ENCODE data around the gene MAGI2.

The MAGI2 gene

DNA sequence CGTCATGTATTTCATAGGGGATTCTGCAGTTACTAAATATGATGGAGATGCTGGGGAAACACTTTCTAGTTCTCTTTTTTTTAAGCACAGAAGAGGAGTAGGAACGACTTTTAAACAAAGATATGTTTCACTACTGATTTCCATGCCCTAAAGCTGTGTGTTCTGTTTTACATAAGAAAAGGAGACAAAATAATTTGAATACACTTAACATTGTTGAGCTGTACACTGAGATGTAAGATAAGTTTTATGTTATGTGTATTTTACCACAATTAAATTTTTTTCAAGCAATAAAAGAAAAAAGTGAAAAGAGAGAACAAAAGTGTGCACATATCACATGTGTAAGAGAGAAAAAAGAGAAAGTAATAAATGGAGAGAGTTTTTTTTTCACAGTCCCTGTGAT, 1246.7 kb downstream of the MAGI2 start:
- TF ChIP-seq PPARA (CRISPR knock-in tag; IDR thresholded peaks at IDR 0.05; ENCODE audit: borderline replicate concordance), result no peak
- TF ChIP-seq SNAI2 (CRISPR knock-in tag; IDR thresholded peaks at IDR 0.05), result no peak
- TF ChIP-seq ZFP30 (CRISPR knock-in tag; IDR thresholded peaks at IDR 0.05), result no peak
- TF ChIP-seq, protein P1, sequence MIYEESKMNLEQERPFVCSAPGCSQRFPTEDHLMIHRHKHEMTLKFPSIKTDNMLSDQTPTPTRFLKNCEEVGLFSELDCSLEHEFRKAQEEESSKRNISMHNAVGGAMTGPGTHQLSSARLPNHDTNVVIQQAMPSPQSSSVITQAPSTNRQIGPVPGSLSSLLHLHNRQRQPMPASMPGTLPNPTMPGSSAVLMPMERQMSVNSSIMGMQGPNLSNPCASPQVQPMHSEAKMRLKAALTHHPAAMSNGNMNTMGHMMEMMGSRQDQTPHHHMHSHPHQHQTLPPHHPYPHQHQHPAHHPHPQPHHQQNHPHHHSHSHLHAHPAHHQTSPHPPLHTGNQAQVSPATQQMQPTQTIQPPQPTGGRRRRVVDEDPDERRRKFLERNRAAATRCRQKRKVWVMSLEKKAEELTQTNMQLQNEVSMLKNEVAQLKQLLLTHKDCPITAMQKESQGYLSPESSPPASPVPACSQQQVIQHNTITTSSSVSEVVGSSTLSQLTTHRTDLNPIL (CRISPR knock-in tag; IDR thresholded peaks at IDR 0.05; ENCODE audit: low read depth), result no peak
- no peak for TF ChIP-seq OSR1 (CRISPR knock-in tag; IDR thresholded peaks at IDR 0.05)
- TF ChIP-seq TOX (CRISPR knock-in tag; IDR thresholded peaks at IDR 0.05; ENCODE audit: borderline replicate concordance), result no peak
- no peak for TF ChIP-seq GLIS3 (CRISPR knock-in tag; IDR thresholded peaks at IDR 0.05)
- no peak for TF ChIP-seq ZNF8 (CRISPR knock-in tag; IDR thresholded peaks at IDR 0.05)
- no peak for TF ChIP-seq ISL1 (CRISPR knock-in tag; IDR thresholded peaks at IDR 0.05)
- no peak for TF ChIP-seq PATZ1 (CRISPR knock-in tag; IDR thresholded peaks at IDR 0.05; ENCODE audit: borderline replicate concordance)
- TF ChIP-seq, protein P2, sequence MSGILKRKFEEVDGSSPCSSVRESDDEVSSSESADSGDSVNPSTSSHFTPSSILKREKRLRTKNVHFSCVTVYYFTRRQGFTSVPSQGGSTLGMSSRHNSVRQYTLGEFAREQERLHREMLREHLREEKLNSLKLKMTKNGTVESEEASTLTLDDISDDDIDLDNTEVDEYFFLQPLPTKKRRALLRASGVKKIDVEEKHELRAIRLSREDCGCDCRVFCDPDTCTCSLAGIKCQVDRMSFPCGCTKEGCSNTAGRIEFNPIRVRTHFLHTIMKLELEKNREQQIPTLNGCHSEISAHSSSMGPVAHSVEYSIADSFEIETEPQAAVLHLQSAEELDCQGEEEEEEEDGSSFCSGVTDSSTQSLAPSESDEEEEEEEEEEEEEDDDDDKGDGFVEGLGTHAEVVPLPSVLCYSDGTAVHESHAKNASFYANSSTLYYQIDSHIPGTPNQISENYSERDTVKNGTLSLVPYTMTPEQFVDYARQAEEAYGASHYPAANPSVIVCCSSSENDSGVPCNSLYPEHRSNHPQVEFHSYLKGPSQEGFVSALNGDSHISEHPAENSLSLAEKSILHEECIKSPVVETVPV (CRISPR knock-in tag; IDR thresholded peaks at IDR 0.05), result no peak
- TF ChIP-seq TCF4 (CRISPR knock-in tag; IDR thresholded peaks at IDR 0.05; ENCODE audit: borderline replicate concordance), result no peak
- TF ChIP-seq, protein P3, sequence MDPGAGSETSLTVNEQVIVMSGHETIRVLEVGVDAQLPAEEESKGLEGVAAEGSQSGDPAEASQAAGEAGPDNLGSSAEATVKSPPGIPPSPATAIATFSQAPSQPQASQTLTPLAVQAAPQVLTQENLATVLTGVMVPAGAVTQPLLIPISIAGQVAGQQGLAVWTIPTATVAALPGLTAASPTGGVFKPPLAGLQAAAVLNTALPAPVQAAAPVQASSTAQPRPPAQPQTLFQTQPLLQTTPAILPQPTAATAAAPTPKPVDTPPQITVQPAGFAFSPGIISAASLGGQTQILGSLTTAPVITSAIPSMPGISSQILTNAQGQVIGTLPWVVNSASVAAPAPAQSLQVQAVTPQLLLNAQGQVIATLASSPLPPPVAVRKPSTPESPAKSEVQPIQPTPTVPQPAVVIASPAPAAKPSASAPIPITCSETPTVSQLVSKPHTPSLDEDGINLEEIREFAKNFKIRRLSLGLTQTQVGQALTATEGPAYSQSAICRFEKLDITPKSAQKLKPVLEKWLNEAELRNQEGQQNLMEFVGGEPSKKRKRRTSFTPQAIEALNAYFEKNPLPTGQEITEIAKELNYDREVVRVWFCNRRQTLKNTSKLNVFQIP (CRISPR knock-in tag; IDR thresholded peaks at IDR 0.05; ENCODE audit: borderline replicate concordance, low read depth), result no peak
- no peak for TF ChIP-seq BACH2 (CRISPR knock-in tag; IDR thresholded peaks at IDR 0.05; ENCODE audit: borderline replicate concordance)
- TF ChIP-seq ZFP3 (CRISPR knock-in tag; IDR thresholded peaks at IDR 0.05), result no peak
- TF ChIP-seq ZC3H10 (CRISPR knock-in tag; IDR thresholded peaks at IDR 0.05), result no peak
- TF ChIP-seq ARNTL (CRISPR knock-in tag; IDR thresholded peaks at IDR 0.05; ENCODE audit: borderline replicate concordance, low read depth), result no peak
- TF ChIP-seq RARB (CRISPR knock-in tag; IDR thresholded peaks at IDR 0.05), result no peak
- no peak for TF ChIP-seq ZNF70 (CRISPR knock-in tag; IDR thresholded peaks at IDR 0.05)
- ATAC-seq, result no peak

GRCh38 chr7:78203042-78203720, 1250.3 kb downstream of the MAGI2 start:
- no peak for ATAC-seq
- TF ChIP-seq RARB (CRISPR knock-in tag; IDR thresholded peaks at IDR 0.05), result no peak
- no peak for TF ChIP-seq ZNF70 (CRISPR knock-in tag; IDR thresholded peaks at IDR 0.05)
- no peak for TF ChIP-seq SNAI2 (CRISPR knock-in tag; IDR thresholded peaks at IDR 0.05)
- TF ChIP-seq BACH2 (CRISPR knock-in tag; IDR thresholded peaks at IDR 0.05; ENCODE audit: borderline replicate concordance), result no peak
- TF ChIP-seq PATZ1 (CRISPR knock-in tag; IDR thresholded peaks at IDR 0.05; ENCODE audit: borderline replicate concordance), result no peak
- TF ChIP-seq ISL1 (CRISPR knock-in tag; IDR thresholded peaks at IDR 0.05), result no peak
- no peak for TF ChIP-seq ZC3H10 (CRISPR knock-in tag; IDR thresholded peaks at IDR 0.05)
- TF ChIP-seq PPARA (CRISPR knock-in tag; IDR thresholded peaks at IDR 0.05; ENCODE audit: borderline replicate concordance), result no peak
- TF ChIP-seq ZFP30 (CRISPR knock-in tag; IDR thresholded peaks at IDR 0.05), result no peak
- TF ChIP-seq, protein P2 (CRISPR knock-in tag; IDR thresholded peaks at IDR 0.05), result no peak
- TF ChIP-seq, protein P3 (CRISPR knock-in tag; IDR thresholded peaks at IDR 0.05; ENCODE audit: borderline replicate concordance, low read depth), result no peak
- TF ChIP-seq TOX (CRISPR knock-in tag; IDR thresholded peaks at IDR 0.05; ENCODE audit: borderline replicate concordance), result no peak
- no peak for TF ChIP-seq CSDC2 (CRISPR knock-in tag; IDR thresholded peaks at IDR 0.05)
- no peak for TF ChIP-seq TCF4 (CRISPR knock-in tag; IDR thresholded peaks at IDR 0.05; ENCODE audit: borderline replicate concordance)
- no peak for TF ChIP-seq ZNF565 (CRISPR knock-in tag; conservative IDR thresholded peaks at IDR 0.05; ENCODE audit: low read depth)
- TF ChIP-seq GLIS3 (CRISPR knock-in tag; IDR thresholded peaks at IDR 0.05), result no peak
- TF ChIP-seq ARNTL (CRISPR knock-in tag; IDR thresholded peaks at IDR 0.05; ENCODE audit: borderline replicate concordance, low read depth), result no peak

All from SK-N-SH treated with all-trans-retinoic acid at 6 μM for 48 hours (cell line).